Stomach smooth muscle (tissue), 2 donors: ENCODE data around the gene CYTH1.
"Not testable (repeated sequence)": the region's sequence is repeated elsewhere in the genome, so short reads cannot be mapped to it uniquely, and the experiment has no call there.

Source experiments
- H3K27ac ChIP-seq: one replicate; pipeline ENCODE4 v1.7.0; 2013; ENCODE audit warnings: mild to moderate bottlenecking, low read length, inconsistent platforms
- H3K27me3 ChIP-seq, 2 donors: one replicate each; pipeline ENCODE4 v1.7.0; 2013; ENCODE audit warnings: low read length in 2 of 2; ENCODE audit not compliant: insufficient read depth in 2 of 2, control insufficient read depth in 1 of 2
- H3K36me3 ChIP-seq, 2 donors: one replicate each; pipeline ENCODE4 v1.7.0; 2013; ENCODE audit warnings: low read length in 2 of 2; ENCODE audit not compliant: control insufficient read depth in 2 of 2, insufficient read depth in 2 of 2
- H3K4me1 ChIP-seq: one replicate; pipeline ENCODE4 v1.7.0; 2013; ENCODE audit warnings: low read length; ENCODE audit not compliant: control insufficient read depth, insufficient read depth
- H3K4me3 ChIP-seq, 2 donors: one replicate each; pipeline ENCODE4 v1.7.0; 2013; ENCODE audit warnings: low read length in 2 of 2
- H3K9ac ChIP-seq, 2 donors: one replicate each; pipeline ENCODE4 v1.7.0; 2013; ENCODE audit warnings: low read length in 2 of 2, mild to moderate bottlenecking in 1 of 2
- H3K9me3 ChIP-seq, 2 donors: one replicate each; pipeline ENCODE4 v1.7.0; 2013; ENCODE audit warnings: low read length in 2 of 2; ENCODE audit not compliant: control insufficient read depth in 2 of 2
- donor health status: healthy.
- donor health status: Pancreatic carcinoma.

Gene CYTH1

DNA sequence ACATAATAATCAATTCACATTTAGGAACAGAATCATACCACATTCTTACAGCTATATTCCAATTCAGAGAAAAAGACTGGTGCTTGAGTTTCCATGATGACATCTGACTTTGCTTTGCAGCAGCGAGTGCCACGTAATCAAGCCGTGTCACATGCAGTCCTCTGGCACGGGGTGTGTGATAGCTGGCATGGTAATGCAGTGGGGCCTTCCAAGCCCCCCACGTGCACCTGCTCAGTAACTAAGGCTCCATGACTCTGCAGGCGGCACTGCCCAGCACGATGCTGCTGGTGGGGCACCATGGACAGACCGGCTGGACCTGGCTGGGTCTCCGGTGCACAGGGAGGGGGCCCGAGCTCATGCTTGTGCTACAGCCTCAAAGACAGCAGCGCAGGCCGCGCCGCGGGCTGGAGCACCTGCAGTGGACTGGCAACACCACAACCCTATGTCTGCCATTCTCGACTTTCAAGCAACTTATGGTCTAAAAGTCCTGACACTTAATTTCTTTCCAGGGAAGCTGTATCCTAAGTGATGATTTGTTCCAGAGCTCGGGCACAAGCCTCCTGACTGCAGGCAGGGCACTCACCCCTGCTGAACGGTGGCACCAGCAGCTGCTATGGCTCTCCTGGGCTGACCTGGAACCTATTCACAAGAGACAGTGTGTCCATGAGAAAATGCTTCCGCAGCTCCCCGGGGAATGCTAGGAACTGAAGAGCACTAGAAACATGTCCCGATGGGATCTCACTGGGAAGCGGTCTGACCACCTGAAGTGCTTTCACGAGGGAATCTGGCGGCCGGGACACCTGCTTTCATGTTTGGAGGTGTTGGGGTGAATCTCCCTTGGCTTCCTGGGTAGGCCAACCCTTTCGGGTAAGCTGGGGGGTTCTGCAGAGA lies 105.4 kb downstream of the CYTH1 start:
- H3K4me1 ChIP-seq = peaks cover 11% of the 10 kb centered on the region
- H3K27me3 ChIP-seq = no peaks in the 10 kb centered on the region
- H3K9me3 ChIP-seq = no peaks in the 10 kb centered on the region
- no peak overlapping the region for H3K27ac ChIP-seq
- no peak overlapping the region for H3K4me3 ChIP-seq
- peaks cover 36 to 51% of the 10 kb centered on the region in 2 donors for H3K36me3 ChIP-seq
- no peak overlapping the region for H3K9ac ChIP-seq

DNA sequence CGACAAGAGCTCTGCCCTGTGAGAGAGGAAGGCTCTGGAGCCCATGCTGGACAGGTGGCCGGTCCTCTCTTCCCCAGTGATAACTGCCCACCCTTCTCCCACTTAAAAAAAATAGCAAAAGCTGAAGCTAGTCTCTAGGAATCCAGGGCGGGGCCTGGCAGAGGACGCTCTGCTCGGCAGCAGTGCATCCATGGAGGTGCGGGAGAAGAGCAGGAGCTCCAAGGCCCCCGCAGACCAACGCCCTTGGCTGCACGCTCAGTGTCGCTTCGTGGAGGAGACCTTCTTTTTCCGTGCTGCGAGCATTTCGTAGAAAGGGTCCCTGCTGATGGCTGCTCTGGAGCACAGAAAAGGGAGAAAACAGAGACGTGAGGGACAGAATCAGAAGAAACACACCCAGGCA lies 106.2 kb downstream of the CYTH1 start:
- H3K27ac ChIP-seq = no peak overlapping the region
- no peaks in the 10 kb centered on the region for H3K27me3 ChIP-seq
- H3K4me1 ChIP-seq = peaks cover 4% of the 10 kb centered on the region
- no peak overlapping the region for H3K9ac ChIP-seq
- H3K4me3 ChIP-seq = no peak overlapping the region
- H3K9me3 ChIP-seq = no peaks in the 10 kb centered on the region
- peaks cover 36 to 51% of the 10 kb centered on the region in 2 donors for H3K36me3 ChIP-seq

GRCh38 chr17:78675316-78675616 lies 106.8 kb downstream of the CYTH1 start:
- no peak overlapping the region for H3K9ac ChIP-seq
- no peaks in the 10 kb centered on the region for H3K9me3 ChIP-seq
- no peak overlapping the region for H3K4me3 ChIP-seq
- H3K4me1 ChIP-seq = peaks cover 4% of the 10 kb centered on the region
- no peak overlapping the region for H3K27ac ChIP-seq
- H3K27me3 ChIP-seq = no peaks in the 10 kb centered on the region
- H3K36me3 ChIP-seq = peaks cover 35 to 51% of the 10 kb centered on the region in 2 donors

GRCh38 chr17:78674595-78675315 lies 107.3 kb downstream of the CYTH1 start:
- Histone ChIP-seq H3K9me3 (no peaks in the 10 kb centered on the region), H3K36me3 (peaks cover 30 to 48% of the 10 kb centered on the region in 2 donors), H3K9ac (no peak overlapping the region), H3K27ac (no peak overlapping the region), H3K4me3 (no peak overlapping the region), H3K27me3 (no peaks in the 10 kb centered on the region), H3K4me1 (peaks cover 4% of the 10 kb centered on the region)

- H3K9ac ChIP-seq = no peak overlapping the region
- no peak overlapping the region for H3K4me3 ChIP-seq
- H3K27me3 ChIP-seq = no peaks in the 10 kb centered on the region
- peaks cover 4% of the 10 kb centered on the region for H3K4me1 ChIP-seq
- H3K9me3 ChIP-seq = no peaks in the 10 kb centered on the region
- peaks cover 24 to 42% of the 10 kb centered on the region in 2 donors for H3K36me3 ChIP-seq
- no peak overlapping the region for H3K27ac ChIP-seq
These were observed 107.9 kb downstream of the CYTH1 start for GRCh38 chr17:78674156-78674555.

DNA sequence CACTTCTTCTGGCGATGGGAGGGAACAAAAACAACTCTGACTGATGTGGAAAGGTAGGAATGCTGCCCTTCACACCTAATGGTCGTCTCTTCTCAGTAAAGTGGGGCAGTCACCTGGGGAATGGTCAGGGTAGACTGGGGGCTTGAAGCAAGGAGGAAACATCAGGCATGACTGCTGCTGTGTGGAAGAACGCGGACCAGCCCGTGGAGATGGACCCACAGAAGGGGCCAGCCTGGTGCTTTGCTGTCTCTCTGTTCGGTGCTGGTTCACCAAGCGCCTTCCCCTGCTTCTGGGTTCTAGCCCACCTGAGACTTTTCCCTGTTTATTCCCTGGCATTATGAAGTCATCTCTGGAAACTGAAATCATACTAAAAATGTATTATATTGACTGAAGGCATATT lies 108.7 kb downstream of the CYTH1 start:
- H3K9ac ChIP-seq = no peak overlapping the region
- peaks cover 4% of the 10 kb centered on the region for H3K4me1 ChIP-seq
- no peak overlapping the region for H3K27ac ChIP-seq
- peaks cover 18 to 34% of the 10 kb centered on the region in 2 donors for H3K36me3 ChIP-seq
- no peaks in the 10 kb centered on the region for H3K9me3 ChIP-seq
- no peaks in the 10 kb centered on the region for H3K27me3 ChIP-seq
- no peak overlapping the region for H3K4me3 ChIP-seq

- Histone ChIP-seq H3K9me3 (no peaks in the 10 kb centered on the region), H3K27me3 (no peaks in the 10 kb centered on the region), H3K9ac (no peak overlapping the region), H3K4me1 (peaks cover 4% of the 10 kb centered on the region), H3K4me3 (no peak overlapping the region), H3K36me3 (peaks cover 16 to 31% of the 10 kb centered on the region in 2 donors), H3K27ac (no peak overlapping the region)
These were observed 109.2 kb downstream of the CYTH1 start for GRCh38 chr17:78672871-78673371.

- no peaks in the 10 kb centered on the region for H3K9me3 ChIP-seq
- peaks cover 4% of the 10 kb centered on the region for H3K4me1 ChIP-seq
- H3K4me3 ChIP-seq = no peak overlapping the region
- no peak overlapping the region for H3K27ac ChIP-seq
- no peaks in the 10 kb centered on the region for H3K27me3 ChIP-seq
- H3K9ac ChIP-seq = no peak overlapping the region
- peaks cover 9 to 23% of the 10 kb centered on the region in 2 donors for H3K36me3 ChIP-seq
These were observed 110.1 kb downstream of the CYTH1 start for GRCh38 chr17:78672005-78672404.

DNA sequence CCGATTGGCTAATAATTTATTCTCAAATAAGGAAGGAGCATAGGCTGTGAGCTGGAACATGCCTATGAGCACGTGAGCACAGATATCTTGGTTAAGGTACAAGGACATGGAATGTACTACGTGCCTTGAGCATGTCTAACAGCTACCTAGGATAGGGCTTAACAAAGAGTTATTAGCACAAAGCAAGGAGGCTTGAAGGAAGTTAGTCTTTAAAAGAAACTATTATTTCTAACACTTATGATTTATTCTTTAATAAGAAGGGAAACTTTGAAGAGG lies 110.4 kb downstream of the CYTH1 start:
- not testable (repeated sequence) for H3K9ac ChIP-seq, H3K4me3 ChIP-seq, H3K27ac ChIP-seq, H3K27me3 ChIP-seq, H3K9me3 ChIP-seq, H3K4me1 ChIP-seq
- H3K36me3 ChIP-seq = peaks cover 9 to 20% of the 10 kb centered on the region in 2 donors

DNA sequence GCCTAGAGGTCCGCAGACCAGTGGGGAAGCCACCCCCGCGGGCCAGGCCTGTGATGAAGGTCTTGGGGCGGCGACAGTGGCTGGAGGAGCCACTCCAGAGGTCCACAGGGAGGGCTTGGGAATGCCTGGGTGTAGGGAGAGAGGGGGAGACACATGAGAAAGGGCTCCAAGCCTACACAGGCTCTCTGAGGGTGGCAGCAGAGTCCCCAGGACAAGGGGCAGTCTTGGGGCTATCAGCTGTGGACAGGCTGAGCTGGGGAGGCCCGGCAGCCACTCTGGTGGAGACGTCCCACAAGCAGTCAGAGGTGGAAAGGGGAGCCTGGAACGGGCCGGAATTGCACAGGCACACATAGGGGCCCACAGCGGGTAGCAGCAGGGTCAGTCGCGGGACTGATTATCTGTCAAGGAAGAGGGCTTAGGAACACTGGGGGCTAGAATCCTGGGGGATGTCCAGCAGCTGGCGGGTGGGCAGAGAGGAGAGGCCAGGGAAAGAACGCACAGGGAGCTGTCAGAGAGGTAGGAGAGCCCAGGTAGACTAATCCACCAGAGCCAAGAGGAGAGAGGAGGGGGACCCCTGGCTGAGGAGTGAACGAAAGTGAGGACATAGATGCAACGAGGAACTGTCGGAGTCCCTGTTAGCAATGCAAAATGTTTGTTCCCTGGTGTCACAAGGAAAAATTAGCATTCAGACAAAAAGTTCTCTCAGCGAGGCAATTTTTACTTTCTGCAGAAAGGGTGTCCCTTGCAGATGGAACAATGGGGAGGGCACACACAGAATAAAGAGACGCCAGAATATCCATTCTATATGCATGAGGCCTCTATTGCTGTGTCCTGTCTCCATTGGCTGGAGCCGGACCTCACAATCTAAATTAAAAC lies 111.0 kb downstream of the CYTH1 start:
- no peak overlapping the region for H3K27ac ChIP-seq
- peaks cover 7% of the 10 kb centered on the region for H3K4me1 ChIP-seq
- H3K4me3 ChIP-seq = no peak overlapping the region
- H3K9me3 ChIP-seq = no peaks in the 10 kb centered on the region
- H3K36me3 ChIP-seq = peaks cover 3 to 16% of the 10 kb centered on the region in 2 donors
- H3K9ac ChIP-seq = no peak overlapping the region
- H3K27me3 ChIP-seq = no peaks in the 10 kb centered on the region
